ENCODE data around the gene M1AP. TPM values are rescaled to one million over a fixed set of nuclear protein-coding genes. Genes with fewer than 3 reads are reported as not detected.

Gene M1AP
- total RNA-seq, 1 donor from 2014 or later = 0.24 TPM

GRCh38 chr2:74679615-74680014 is 31.5 kb upstream of the M1AP start:
- peaks cover 8% of the 10 kb centered on the region for H3K36me3 Mint-ChIP-seq
- no peak overlapping the region for H3K4me3 Mint-ChIP-seq
- H3K4me1 Mint-ChIP-seq (ENCODE audit: unreplicated experiment) = no peaks in the 10 kb centered on the region
- no peak for DNase-seq (ENCODE audit: extremely low spot score, unreplicated experiment)
- no peak overlapping the region for H3K27ac Mint-ChIP-seq
- H3K27me3 Mint-ChIP-seq = no peaks in the 10 kb centered on the region
- H3K9me3 Mint-ChIP-seq = no peaks in the 10 kb centered on the region
- no peak for TF ChIP-seq CTCF (conservative IDR thresholded peaks at IDR 0.05)

- no peaks in the 10 kb centered on the region for H3K4me1 Mint-ChIP-seq (ENCODE audit: unreplicated experiment)
- no peak for DNase-seq (ENCODE audit: extremely low spot score, unreplicated experiment)
- no peaks in the 10 kb centered on the region for H3K27me3 Mint-ChIP-seq
- peaks cover 12% of the 10 kb centered on the region for H3K36me3 Mint-ChIP-seq
- no peak for TF ChIP-seq CTCF (conservative IDR thresholded peaks at IDR 0.05)
- no peak overlapping the region for H3K27ac Mint-ChIP-seq
- H3K4me3 Mint-ChIP-seq = no peak overlapping the region
- no peaks in the 10 kb centered on the region for H3K9me3 Mint-ChIP-seq
These were observed 28.2 kb upstream of the M1AP start for GRCh38 chr2:74676331-74676730.

- no peaks in the 10 kb centered on the region for H3K4me1 Mint-ChIP-seq (ENCODE audit: unreplicated experiment)
- no peak for DNase-seq (ENCODE audit: extremely low spot score, unreplicated experiment)
- peaks cover 12% of the 10 kb centered on the region for H3K36me3 Mint-ChIP-seq
- H3K27me3 Mint-ChIP-seq = no peaks in the 10 kb centered on the region
- H3K27ac Mint-ChIP-seq = no peak overlapping the region
- H3K9me3 Mint-ChIP-seq = no peaks in the 10 kb centered on the region
- no peak overlapping the region for H3K4me3 Mint-ChIP-seq
- TF ChIP-seq CTCF (conservative IDR thresholded peaks at IDR 0.05) = peak; percentile 47
These were observed 27.0 kb upstream of the M1AP start for GRCh38 chr2:74675090-74675489.

GRCh38 chr2:74673826-74674528 is 25.8 kb upstream of the M1AP start:
- H3K36me3 Mint-ChIP-seq = peaks cover 12% of the 10 kb centered on the region
- DNase-seq (ENCODE audit: extremely low spot score, unreplicated experiment) = no peak
- H3K4me3 Mint-ChIP-seq = no peak overlapping the region
- no peaks in the 10 kb centered on the region for H3K27me3 Mint-ChIP-seq
- H3K27ac Mint-ChIP-seq = no peak overlapping the region
- TF ChIP-seq CTCF (conservative IDR thresholded peaks at IDR 0.05) = no peak
- no peaks in the 10 kb centered on the region for H3K4me1 Mint-ChIP-seq (ENCODE audit: unreplicated experiment)
- no peaks in the 10 kb centered on the region for H3K9me3 Mint-ChIP-seq

- Mint-ChIP-seq H3K27ac (no peak overlapping the region), H3K4me3 (no peak overlapping the region), H3K36me3 (peaks cover 10% of the 10 kb centered on the region), H3K4me1 (ENCODE audit: unreplicated experiment) (no peaks in the 10 kb centered on the region), H3K27me3 (no peaks in the 10 kb centered on the region), H3K9me3 (no peaks in the 10 kb centered on the region)
- no peak for TF ChIP-seq CTCF (conservative IDR thresholded peaks at IDR 0.05)
- no peak for DNase-seq (ENCODE audit: extremely low spot score, unreplicated experiment)
These were observed 23.3 kb upstream of the M1AP start for GRCh38 chr2:74671479-74671878.
